SK-N-SH (cell line): ENCODE measurements around the gene RNF167.

Experiments
- EP300 ChIP-seq, 2 experiments: IDR thresholded peaks; 2 replicates each; pipeline versions ENCODE4 v1.4.0 to v1.6.1; 2012; ENCODE audit warnings: borderline replicate concordance in 1 of 2, low read depth in 1 of 2, low read length in 1 of 2
- GABPA ChIP-seq: IDR thresholded peaks from 2 replicates; pipeline ENCODE4 v1.4.0; 2012; ENCODE audit warnings: low read depth, mild to moderate bottlenecking
- JUND ChIP-seq: IDR thresholded peaks from 2 replicates; pipeline ENCODE4 v1.4.0; 2012
- POLR2AphosphoS5 ChIP-seq: IDR thresholded peaks from 2 replicates; pipeline ENCODE4 v1.6.1; 2012; ENCODE audit warnings: low read depth, low read length
- TF ChIP-seq, protein P1 (sequence below): fragments of 200-600 bp; sonication (generic); IDR thresholded peaks from 2 replicates; pipeline ENCODE4 v1.6.1; 2017; ENCODE audit warnings: antibody characterized with exemption, mild to moderate bottlenecking, moderate library complexity
- TF ChIP-seq, protein P2 (sequence below): fragments of 150-350 bp; IDR thresholded peaks from 2 replicates; pipeline ENCODE4 v1.6.1; 2017; ENCODE audit warnings: antibody characterized with exemption, low read length, low read depth, borderline replicate concordance

DNA sequence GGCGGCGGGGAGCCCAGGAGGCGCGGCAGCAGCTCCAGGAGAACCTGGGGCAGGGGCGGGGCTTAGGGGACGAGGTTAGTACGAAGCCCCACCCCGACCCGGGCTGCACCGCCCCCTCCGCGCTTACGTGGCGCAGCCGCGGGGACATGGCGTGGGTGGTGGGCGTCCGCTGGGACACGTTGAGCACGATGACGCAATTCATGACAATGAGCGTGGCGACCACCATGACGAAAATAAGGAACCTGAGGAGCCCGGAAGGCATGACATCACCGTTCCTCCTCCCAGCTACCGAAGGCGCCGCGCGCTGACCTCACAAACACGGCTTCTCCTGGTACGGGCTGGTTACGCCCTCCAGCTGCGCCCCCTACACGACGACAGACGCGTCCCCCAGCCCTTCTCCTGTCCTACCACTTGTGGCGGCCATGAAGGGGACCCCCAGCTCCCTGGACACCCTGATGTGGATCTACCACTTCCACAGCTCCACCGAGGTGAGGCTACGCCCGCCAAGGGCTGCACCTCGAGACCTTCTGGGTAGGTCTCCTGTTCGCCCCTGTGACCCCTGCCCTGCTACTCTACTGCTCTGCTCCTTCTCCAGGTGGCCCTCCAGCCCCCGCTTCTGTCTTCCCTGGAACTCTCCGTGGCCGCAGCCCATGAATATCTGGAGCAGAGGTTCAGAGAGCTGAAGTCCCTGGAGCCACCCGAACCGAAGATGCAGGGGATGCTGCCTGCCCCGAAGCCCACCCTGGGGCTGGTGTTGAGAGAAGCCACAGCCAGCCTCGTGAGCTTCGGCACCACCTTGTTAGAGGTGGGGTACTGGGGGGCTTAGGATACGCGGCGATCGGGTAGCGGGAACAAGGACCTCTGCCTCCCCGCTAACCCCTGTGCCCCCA is 40.5 kb upstream of the RNF167 start, which contains the start of gene C17orf107:
- TF ChIP-seq, protein P1, sequence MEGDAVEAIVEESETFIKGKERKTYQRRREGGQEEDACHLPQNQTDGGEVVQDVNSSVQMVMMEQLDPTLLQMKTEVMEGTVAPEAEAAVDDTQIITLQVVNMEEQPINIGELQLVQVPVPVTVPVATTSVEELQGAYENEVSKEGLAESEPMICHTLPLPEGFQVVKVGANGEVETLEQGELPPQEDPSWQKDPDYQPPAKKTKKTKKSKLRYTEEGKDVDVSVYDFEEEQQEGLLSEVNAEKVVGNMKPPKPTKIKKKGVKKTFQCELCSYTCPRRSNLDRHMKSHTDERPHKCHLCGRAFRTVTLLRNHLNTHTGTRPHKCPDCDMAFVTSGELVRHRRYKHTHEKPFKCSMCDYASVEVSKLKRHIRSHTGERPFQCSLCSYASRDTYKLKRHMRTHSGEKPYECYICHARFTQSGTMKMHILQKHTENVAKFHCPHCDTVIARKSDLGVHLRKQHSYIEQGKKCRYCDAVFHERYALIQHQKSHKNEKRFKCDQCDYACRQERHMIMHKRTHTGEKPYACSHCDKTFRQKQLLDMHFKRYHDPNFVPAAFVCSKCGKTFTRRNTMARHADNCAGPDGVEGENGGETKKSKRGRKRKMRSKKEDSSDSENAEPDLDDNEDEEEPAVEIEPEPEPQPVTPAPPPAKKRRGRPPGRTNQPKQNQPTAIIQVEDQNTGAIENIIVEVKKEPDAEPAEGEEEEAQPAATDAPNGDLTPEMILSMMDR: no peak
- TF ChIP-seq EP300 (IDR thresholded peaks at IDR 0.05; ENCODE audit: borderline replicate concordance in 1 of 2, low read depth in 1 of 2, low read length in 1 of 2) (no peak), JUND (no peak), GABPA (no peak), POLR2AphosphoS5 (no peak)
- TF ChIP-seq, protein P2, sequence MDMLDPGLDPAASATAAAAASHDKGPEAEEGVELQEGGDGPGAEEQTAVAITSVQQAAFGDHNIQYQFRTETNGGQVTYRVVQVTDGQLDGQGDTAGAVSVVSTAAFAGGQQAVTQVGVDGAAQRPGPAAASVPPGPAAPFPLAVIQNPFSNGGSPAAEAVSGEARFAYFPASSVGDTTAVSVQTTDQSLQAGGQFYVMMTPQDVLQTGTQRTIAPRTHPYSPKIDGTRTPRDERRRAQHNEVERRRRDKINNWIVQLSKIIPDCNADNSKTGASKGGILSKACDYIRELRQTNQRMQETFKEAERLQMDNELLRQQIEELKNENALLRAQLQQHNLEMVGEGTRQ: no peak
